22Rv1 (cell line): ENCODE measurements around the gene TMEM171.

Experiments
- H3K27ac ChIP-seq: fragments of 450-650 bp; 2 replicates; pipeline ENCODE4 v1.5.1; 2017
- CTCF ChIP-seq: fragments of 450-650 bp; IDR thresholded peaks from 2 replicates; pipeline ENCODE4 v1.5.1; 2017; ENCODE audit warnings: mild to moderate bottlenecking
- ZFX ChIP-seq: fragments of 450-650 bp; IDR thresholded peaks from 2 replicates; pipeline ENCODE4 v1.6.1; 2017; ENCODE audit warnings: antibody characterized with exemption, borderline replicate concordance

Gene TMEM171

GRCh38 chr5:73174100-73174815 lies 53.9 kb downstream of the TMEM171 start:
- TF ChIP-seq CTCF = no peak
- no peak for TF ChIP-seq ZFX
- no peak overlapping the region for H3K27ac ChIP-seq

- TF ChIP-seq CTCF = no peak
- TF ChIP-seq ZFX = no peak
- no peak overlapping the region for H3K27ac ChIP-seq
Measured at GRCh38 chr5:73176250-73176649, 55.9 kb downstream of the TMEM171 start.

GRCh38 chr5:73178265-73178664 lies 57.9 kb downstream of the TMEM171 start:
- no peak for TF ChIP-seq ZFX
- no peak for TF ChIP-seq CTCF
- H3K27ac ChIP-seq = no peak overlapping the region

- no peak overlapping the region for H3K27ac ChIP-seq
- TF ChIP-seq ZFX (no peak), CTCF (no peak)
Measured at GRCh38 chr5:73179730-73180129, 59.4 kb downstream of the TMEM171 start.

GRCh38 chr5:73180566-73180965 lies 60.2 kb downstream of the TMEM171 start:
- H3K27ac ChIP-seq = no peak overlapping the region
- TF ChIP-seq CTCF (no peak), ZFX (no peak)
